HG03378 (cell line): ENCODE results near the gene SPPL3.

ENCODE experiments used
- ATAC-seq: cut with Tn5 transposase; IDR thresholded peaks from one replicate; pipeline ENCODE4 v1.9.1; 2021; ENCODE audit warnings: mild to moderate bottlenecking, moderate library complexity; ENCODE audit not compliant: unreplicated experiment

SPPL3 gene

GRCh38 chr12:120822832-120823503, 81.2 kb downstream of the SPPL3 start:
- no peak for ATAC-seq

GRCh38 chr12:120821878-120822277, 82.3 kb downstream of the SPPL3 start:
- no peak for ATAC-seq

DNA sequence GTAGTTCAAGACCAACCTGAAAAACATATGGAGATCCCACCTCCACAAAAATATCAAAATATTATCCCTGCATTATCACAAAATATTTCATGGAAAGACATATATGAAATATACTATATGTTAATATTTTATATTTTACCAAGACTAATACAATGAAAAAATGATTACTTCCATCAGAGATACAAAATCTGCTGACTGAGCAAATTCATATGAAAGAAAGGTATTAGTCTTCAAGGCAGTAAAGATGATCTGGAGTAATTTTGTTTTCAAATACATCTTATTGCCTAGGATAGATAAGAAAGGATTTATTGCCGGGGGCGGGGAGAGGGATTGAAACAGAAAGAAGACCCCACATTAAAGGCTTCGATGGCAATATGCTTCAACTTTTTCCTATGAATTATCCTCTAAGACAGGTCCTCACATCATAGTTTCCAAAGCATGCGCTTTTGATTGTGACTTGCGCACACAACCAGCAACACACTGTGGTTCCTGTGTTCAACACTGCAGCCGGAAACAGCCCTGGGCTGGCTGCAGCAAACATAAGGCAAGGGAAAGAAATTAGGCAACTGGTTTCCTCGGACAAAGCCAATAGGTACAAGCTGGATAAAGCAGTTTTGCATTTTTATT, 83.2 kb downstream of the SPPL3 start:
- ATAC-seq: no peak

DNA sequence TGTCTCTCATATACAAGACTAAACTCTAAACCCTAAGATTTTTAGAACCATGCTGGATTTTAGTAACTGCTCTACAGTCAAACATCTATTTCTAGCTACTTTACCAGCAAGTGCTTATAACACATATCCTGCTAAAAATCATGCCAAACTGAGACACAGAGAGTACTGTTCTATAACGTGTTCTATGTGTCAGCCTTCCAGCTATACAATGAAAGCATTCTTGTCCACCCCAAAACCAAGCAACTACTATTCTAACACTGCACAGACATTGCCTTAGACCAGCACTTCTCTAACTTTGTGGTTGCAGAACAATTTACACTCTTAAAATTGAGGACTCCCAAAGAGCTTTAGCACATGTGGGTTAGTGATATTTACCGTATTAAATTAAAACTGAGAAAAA, 85.7 kb downstream of the SPPL3 start:
- no peak for ATAC-seq

- no peak for ATAC-seq
Measured at GRCh38 chr12:120817559-120818330, 86.4 kb downstream of the SPPL3 start.

DNA sequence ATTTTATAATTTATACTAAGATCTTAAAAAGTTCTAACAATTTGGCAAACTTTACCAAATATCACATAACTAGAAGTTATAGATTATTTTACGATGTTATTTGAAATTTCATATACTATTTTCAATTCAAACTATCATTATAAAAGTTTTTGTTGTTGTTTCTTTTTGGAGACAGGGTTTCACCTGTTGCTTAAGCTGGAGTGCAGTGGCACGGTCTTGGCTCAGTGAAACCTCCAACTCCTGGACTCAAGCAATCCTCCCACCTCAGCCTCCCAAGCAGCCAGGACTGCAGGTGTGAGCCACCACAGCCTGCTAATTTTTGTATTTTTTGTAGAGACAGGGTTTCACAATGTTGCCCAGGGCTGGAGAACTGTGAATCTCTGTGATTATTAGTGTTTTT, 87.8 kb downstream of the SPPL3 start:
- ATAC-seq: no peak

DNA sequence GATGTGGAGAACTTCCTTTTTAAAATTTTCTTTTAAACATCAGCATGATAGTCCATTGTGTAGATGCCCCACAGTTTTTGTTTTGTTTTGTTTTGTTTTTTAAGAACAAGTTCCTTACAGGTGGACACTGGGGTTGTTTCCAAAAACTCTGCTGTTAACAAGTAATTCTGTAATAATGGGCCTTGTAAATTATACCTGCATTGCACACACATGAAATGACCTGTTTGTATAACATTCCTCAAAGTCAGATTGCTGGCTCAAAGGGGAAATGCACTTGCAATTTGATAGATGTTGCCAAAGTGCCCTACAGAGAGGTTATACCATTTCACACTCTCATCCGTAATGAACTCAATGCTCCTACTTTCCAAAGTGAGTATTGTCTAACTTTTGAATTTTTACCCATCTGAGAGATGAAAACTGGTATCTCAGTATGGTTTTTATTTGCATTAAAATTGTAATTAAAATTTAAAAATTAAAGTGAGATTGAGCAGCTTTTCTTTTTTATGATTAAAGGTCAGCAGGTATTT, 89.2 kb downstream of the SPPL3 start:
- ATAC-seq: no peak

GRCh38 chr12:120814203-120814902, 89.8 kb downstream of the SPPL3 start:
- no peak for ATAC-seq

DNA sequence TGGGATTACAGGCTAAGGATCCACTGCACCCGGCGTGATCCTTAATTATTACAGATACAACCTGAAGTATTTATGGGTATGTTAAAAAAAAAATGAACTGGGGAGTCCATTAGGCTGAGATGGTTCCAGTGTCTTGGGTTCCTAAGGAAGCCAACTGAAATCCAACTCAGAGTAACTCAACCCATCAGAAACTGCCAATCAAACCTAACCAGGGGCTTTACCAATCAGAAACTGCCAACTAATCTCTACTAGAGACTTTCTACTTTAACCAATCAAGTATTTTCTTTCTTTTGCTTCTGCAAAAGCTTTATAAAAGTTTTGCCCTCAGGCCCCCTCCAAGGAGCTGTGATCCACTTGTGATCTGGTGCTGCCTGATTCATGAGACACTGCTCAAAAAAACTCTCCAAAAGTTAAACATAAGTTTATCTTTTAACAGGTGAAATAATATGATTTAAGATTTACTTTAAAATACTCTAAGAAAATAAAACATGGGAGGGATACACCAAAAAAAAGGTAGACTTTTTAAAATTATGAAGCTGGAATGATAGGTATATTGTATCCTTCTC, 90.5 kb downstream of the SPPL3 start:
- ATAC-seq: no peak

DNA sequence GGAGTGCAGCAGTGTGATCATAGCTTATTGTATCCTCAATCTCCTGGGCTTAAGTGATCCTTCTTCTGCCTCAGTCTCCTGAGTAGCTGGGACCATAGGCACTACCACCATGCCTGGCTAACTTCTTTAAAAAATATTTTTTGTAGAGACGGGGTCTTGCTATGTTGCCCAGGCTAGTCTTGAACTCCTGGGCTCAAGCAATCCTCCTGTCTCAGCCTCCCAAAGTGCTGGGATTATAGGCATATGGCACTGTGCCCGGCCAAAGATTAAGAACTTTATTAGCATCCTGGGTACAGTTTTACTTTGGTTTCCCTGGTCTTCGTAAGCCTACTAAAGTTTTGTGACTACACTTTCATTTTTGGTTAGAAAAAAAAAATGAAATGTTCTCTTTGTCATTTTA, 94.1 kb downstream of the SPPL3 start:
- ATAC-seq: no peak

- no peak for ATAC-seq
Measured at GRCh38 chr12:120804428-120804827, 99.7 kb downstream of the SPPL3 start.

- ATAC-seq: no peak
Measured at GRCh38 chr12:120801146-120801545, 103.0 kb downstream of the SPPL3 start.

DNA sequence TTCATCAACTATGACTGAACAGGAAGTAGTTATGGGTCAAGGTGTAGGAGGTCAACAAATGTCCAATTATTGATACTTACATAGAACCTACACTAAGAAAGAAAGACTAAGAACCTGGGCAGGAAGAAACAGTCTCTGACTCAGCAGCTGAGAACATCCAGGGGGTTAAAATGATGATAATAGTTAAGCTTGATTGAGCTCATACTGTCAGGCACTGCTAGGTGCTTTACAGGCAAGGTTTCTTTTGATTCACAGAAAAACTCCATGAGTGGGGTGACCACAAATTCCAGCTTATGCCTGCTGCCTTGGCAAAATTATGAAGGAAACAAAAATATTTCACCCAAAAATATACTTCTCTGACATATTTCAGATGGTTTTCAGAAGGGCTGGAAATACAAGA, 103.5 kb downstream of the SPPL3 start:
- no peak for ATAC-seq

DNA sequence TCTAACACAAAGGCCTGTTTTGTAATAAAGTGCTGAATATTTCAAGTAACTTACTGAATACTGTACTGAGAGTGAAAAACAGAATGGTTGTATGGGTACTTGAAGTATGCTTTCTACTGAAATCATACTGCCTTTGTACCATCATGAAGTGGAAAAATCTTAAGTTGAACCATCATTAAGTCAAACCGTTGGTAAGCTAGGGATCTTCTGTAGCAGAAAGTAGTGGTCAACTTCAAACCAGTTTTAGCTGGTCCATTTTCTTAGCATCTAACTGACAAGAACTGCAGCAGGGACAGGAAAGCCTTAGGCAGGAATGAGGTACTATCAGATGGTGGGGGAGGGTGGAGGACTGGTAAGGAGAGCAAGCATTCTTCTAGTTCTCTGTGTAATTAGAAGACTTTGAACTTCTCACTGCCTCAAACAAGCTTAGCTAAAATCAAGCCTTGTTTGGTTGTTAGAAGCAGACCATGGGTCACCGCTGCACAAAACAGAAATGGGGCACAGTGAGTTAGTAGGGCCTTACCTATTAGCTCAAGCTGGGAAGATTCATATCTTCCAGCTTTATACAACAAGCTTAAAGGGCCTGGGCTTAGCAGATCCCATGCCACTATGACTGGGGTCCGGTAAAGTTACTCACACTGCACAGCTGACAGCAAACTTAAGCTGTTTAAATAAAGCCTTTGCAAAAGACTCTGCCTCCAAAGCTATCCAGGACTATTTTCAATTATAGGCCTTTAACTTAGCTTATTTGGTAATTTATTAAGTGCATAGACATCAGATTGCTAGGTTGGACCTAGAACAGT, 104.7 kb downstream of the SPPL3 start:
- ATAC-seq: no peak

DNA sequence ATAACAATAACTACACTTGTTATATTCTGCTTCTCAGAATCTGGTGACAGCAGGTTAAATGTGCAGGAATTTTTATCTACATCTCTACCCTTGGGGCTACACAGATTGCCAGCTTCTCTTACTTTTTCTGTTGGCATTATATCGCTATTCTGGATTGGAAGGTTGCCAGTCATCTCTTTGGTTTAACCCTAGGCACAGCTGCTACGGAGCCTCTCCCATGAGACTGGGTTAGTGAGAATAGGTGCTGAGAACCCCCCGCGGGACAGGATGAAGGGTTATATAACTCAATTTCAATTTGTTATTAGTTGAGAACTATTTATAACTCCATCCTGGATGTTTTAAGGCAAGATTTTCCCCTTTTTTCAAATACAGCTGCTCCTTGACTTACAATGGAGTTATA, 105.5 kb downstream of the SPPL3 start:
- ATAC-seq: no peak

DNA sequence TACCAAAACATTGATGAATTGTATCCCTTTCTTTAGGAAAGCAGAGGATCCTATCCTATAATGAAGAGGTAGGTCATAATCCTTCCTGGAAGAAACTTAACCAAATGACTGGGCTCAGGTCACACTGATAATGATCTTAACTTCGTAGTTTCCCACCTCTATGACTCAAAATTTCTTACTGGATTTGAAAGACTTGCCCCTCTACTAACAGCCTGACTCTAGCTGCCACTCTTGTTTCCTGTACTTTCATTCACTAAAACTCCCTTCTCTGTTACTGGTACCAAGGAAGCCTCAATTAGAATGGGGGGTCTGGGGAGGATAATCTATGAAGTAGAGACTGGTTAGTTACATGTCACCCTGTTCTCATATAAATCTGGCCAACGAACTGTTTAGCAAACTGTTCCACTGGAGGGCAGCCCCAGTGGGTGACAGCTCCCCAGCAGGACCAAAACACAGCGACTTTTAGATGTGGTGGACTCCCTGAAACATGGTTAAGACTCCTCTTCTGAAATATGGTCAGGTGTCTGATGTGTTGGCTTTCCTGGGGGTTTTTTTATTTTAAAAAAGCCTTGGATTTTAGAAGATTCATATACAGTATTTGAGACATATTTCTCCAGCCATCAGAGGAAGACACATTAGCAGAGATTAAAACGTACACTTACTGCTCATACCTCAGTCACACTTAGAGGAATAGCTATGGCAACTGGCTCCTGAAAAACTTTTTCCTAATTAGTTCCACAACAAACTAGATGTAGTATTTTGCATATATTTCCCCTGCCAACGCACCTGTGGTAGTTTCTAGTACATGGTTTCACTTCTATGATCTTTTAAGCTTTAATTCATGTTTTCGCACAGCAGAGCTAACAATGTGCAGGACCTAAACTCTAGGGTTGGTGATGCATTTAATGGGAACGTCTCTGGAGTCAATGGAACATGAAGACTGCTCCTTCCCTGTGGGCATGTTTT, 106.2 kb downstream of the SPPL3 start:
- no peak for ATAC-seq

- ATAC-seq: no peak
Measured at GRCh38 chr12:120795441-120796178, 108.5 kb downstream of the SPPL3 start.

DNA sequence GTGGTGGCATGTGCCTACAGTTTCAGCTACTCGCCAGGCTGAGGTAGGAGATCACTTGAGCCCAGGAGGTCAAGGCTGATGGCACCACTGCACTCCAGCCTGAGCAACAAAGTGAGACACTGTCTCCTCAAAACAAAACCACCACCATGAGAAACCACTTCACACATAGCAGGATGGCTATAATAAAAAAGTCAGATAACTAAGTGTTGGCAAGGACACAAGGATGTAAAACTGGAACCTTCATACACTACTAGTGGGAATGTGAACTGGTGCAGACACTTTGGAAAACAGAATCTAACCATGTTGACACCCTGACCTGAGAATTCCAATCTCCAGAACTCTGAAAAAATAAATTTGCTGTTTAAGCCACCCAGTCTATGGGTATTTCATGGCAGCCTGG, 110.8 kb downstream of the SPPL3 start:
- no peak for ATAC-seq
